Peyer's patch (tissue), 4 donors: ENCODE results near the gene SOX10.

Source experiments
- CTCF ChIP-seq, 6 experiments: fragments of 450-650 bp in 4 of 6; fragments of 200-600 bp in 2 of 6; sonication (generic) in 1 of 6; IDR thresholded peaks; one replicate each; pipeline ENCODE4 v1.5.1; 2017 to 2019; ENCODE audit warnings: antibody characterized with exemption in 6 of 6, mild to moderate bottlenecking in 3 of 6, moderate library complexity in 1 of 6
- POLR2A ChIP-seq, 2 donors: fragments of 450-650 bp; IDR thresholded peaks; one replicate each; pipeline ENCODE4 v1.5.1; 2017; ENCODE audit warnings: antibody characterized with exemption in 2 of 2, mild to moderate bottlenecking in 2 of 2, moderate library complexity in 2 of 2

DNA sequence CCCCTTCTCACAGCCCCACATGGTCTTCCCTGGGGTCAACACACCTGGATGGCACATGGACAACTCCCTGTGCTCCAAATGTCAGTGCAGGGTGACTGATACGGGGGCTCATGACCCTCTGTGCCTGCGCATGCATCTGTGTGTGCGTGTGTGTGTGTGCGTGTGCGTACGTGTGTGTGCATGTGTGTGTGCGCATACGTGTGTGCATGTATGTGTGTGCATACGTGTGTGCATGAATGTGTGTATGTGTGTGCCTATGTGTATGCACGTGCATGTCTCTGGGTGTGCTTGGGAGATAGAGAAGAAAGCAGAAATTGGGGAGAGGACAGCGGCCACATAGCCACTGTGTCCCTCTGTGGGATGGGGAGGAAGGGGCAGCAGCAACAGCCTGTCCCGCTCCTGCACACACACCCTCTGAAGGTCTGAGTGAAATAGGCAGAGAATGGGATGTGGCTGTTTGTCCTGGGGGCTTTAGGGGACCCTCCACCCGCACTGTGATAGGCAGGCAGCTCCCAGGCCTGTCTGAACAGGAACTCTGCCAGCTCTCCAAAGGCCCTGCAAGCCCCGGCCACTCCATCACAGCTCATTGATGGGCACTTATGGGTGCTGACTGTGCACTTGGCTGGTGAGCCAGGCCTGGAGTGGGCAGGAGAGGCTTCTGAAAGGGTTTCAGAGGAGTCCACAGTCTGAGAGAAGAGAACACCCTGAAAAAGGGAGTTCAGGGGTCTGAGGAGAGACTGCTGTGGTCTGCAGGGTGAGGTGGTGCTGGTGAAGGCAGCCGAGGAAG, 44.2 kb upstream of the SOX10 start:
- TF ChIP-seq CTCF (IDR thresholded peaks at IDR 0.05) (no peak), POLR2A (IDR thresholded peaks at IDR 0.05) (no peak)
